Measurements from ENCODE around the gene EPB41. TPM values are rescaled to one million over a fixed set of nuclear protein-coding genes. Genes with fewer than 3 reads are reported as not detected.

Gene EPB41
- polyA plus RNA-seq, 1 of the 3 experiments (the other 2 are of a cell fraction), result 7.4 TPM

GRCh38 chr1:29113413-29114117, 199.2 kb downstream of the EPB41 start (continued):
- TF ChIP-seq GATA2 (CRISPR knock-in tag; IDR thresholded peaks at IDR 0.05), result no peak
- TF ChIP-seq NFIC (IDR thresholded peaks at IDR 0.05; ENCODE audit: borderline replicate concordance), result no peak
- TF ChIP-seq MAX (IDR thresholded peaks at IDR 0.05; ENCODE audit: low read depth), result no peak
- TF ChIP-seq EP300 (IDR thresholded peaks at IDR 0.05; ENCODE audit: borderline replicate concordance in 1 of 2, low read depth in 1 of 2, low read length in 1 of 2), result no peak

GRCh38 chr1:29114654-29115053, 200.3 kb downstream of the EPB41 start:
- Histone ChIP-seq H3K4me2 (no peak overlapping the region), H3K4me3 (ENCODE audit: low read depth in 2 of 2, low read length in 1 of 2) (no peak overlapping the region), H3F3A (replicated peaks; ENCODE audit: insufficient read depth) (peaks cover 3% of the 10 kb centered on the region), H3K4me1 (ENCODE audit: control insufficient read depth in 1 of 2, insufficient read depth in 2 of 2, low read depth in 1 of 2, low read length in 1 of 2) (no peaks in the 10 kb centered on the region), H3K9ac (no peak overlapping the region), H3K79me2 (ENCODE audit: insufficient read depth) (no peaks in the 10 kb centered on the region), H3K27ac (ENCODE audit: low read depth in 2 of 2, low read length in 1 of 2) (no peak overlapping the region), H3K27me3 (ENCODE audit: insufficient read depth) (no peaks in the 10 kb centered on the region), H3K9me3 (no peaks in the 10 kb centered on the region), H2AFZ (ENCODE audit: low read depth) (no peak overlapping the region), H3K36me3 (replicated peaks in 1 of 2; ENCODE audit: control insufficient read depth in 1 of 2, insufficient read depth in 2 of 2, low read length in 1 of 2) (no peaks in the 10 kb centered on the region), H4K20me1 (ENCODE audit: insufficient read depth) (no peaks in the 10 kb centered on the region), H3K9me2 (no peaks in the 10 kb centered on the region)
- CTCF ChIA-PET, result interaction anchor here (0.6 to 4.4 kb wide), 3 partner anchors 7 to 233 kb away, joined by 3 to 20 read pairs (median 4); no protein-coding TSS in a partner anchor
- no peak for TF ChIP-seq RCOR1 (IDR thresholded peaks at IDR 0.05; ENCODE audit: low read length)
- no peak for TF ChIP-seq EP300 (IDR thresholded peaks at IDR 0.05; ENCODE audit: borderline replicate concordance in 1 of 2, low read depth in 1 of 2, low read length in 1 of 2)
- TF ChIP-seq ELF1 (IDR thresholded peaks at IDR 0.05), result no peak
- TF ChIP-seq JUND (IDR thresholded peaks at IDR 0.05), result no peak
- no peak for TF ChIP-seq NRF1 (IDR thresholded peaks at IDR 0.05; ENCODE audit: low read depth, low read length)
- TF ChIP-seq TEAD4 (IDR thresholded peaks at IDR 0.05; ENCODE audit: borderline replicate concordance, insufficient read depth), result no peak
- no peak for TF ChIP-seq IRF3 (IDR thresholded peaks at IDR 0.05; ENCODE audit: low read depth, low read length)
- TF ChIP-seq USF1 (IDR thresholded peaks at IDR 0.05; ENCODE audit: borderline replicate concordance, low read depth), result no peak
- TF ChIP-seq EZH2phosphoT487 (IDR thresholded peaks at IDR 0.05; ENCODE audit: borderline replicate concordance, low read depth), result no peak
- no peak for TF ChIP-seq YY1 (IDR thresholded peaks at IDR 0.05; ENCODE audit: low read depth)
- no peak for TF ChIP-seq MAX (IDR thresholded peaks at IDR 0.05; ENCODE audit: low read depth)
- 86% methylated on average over 1 of the region's 1 CpG for WGBS (ENCODE audit: low lambda C conversion rate)
- POLR2A ChIA-PET, result no interaction called here
- DNase-seq, result no peak

Measured in SK-N-SH (cell line).